ENCODE results near the gene RNF157.

The RNF157 gene

DNA sequence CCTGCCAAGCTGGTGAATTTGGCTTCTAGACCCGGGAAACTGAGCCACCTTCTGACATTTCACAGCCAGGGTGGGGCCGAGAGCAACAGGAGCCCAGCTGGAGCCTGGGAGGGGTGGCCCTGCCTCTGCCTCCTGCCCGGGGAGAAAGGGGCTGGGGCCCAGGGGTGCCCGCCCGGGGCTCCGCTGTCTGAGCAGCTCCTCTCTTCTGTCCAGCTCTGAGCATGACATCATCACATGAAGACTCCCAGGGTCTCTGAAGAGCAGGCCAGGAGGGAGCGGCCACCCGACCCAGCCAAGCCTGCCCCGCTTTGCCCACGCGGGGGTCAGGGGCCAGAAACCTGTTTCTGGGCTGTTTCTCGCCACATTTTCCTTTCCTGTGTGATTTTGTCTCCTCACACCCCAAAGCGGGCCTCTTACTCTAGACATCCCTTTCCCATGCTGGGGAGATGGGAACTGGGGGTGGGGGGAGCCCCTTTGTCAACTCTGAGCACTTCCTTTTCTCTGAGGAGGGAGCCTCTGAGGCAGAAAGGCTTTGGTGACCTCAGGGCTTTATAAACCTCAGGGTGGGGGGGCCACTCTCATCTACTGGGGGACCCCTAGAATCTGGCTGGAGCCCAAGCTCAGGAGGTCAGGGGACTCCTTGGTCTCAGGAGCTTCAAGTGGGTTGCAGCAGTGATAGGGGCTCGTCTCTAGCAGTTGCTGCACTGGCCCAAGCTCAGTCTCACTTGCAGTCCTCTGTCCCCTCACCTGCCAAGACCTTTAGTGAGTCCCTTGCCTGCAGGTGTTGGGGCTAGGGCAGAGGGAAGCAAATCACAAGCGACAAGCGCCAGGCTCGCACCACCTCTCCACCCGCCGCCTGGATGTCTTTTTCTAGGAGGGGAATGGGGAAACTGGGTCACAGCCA lies 32.5 kb upstream of the RNF157 start:
- Histone ChIP-seq H4K20me1 (ENCODE audit: insufficient read depth) (0 out of 2 replicates have a peak, but pooled peaks cover 5% of the 10 kb centered on the region), H3K27me3 (ENCODE audit: insufficient read depth, low read depth) (no peaks in the 10 kb centered on the region), H3K79me2 (ENCODE audit: insufficient read depth, low read depth) (peaks cover 28% of the 10 kb centered on the region), H2AFZ (ENCODE audit: low read depth) (no peak overlapping the region), H3K9ac (no peak overlapping the region), H3K4me2 (no peak overlapping the region), H3K4me1 (ENCODE audit: low read depth, poor library complexity, severe bottlenecking) (peaks cover 45% of the 10 kb centered on the region), H3K36me3 (ENCODE audit: insufficient read depth) (no peaks in the 10 kb centered on the region), H3K4me3 (IDR thresholded peaks at IDR 0.05; ENCODE audit: insufficient read depth, low read depth, low read length) (no peak overlapping the region), H3K27ac (no peak overlapping the region; the same call in 1 of the 2 replicates)
- TF ChIP-seq, protein P1, sequence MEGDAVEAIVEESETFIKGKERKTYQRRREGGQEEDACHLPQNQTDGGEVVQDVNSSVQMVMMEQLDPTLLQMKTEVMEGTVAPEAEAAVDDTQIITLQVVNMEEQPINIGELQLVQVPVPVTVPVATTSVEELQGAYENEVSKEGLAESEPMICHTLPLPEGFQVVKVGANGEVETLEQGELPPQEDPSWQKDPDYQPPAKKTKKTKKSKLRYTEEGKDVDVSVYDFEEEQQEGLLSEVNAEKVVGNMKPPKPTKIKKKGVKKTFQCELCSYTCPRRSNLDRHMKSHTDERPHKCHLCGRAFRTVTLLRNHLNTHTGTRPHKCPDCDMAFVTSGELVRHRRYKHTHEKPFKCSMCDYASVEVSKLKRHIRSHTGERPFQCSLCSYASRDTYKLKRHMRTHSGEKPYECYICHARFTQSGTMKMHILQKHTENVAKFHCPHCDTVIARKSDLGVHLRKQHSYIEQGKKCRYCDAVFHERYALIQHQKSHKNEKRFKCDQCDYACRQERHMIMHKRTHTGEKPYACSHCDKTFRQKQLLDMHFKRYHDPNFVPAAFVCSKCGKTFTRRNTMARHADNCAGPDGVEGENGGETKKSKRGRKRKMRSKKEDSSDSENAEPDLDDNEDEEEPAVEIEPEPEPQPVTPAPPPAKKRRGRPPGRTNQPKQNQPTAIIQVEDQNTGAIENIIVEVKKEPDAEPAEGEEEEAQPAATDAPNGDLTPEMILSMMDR (conservative IDR thresholded peaks at IDR 0.05; ENCODE audit: low read depth, low read length), result no peak

- no peak overlapping the region for H3K4me3 ChIP-seq (IDR thresholded peaks at IDR 0.05; ENCODE audit: insufficient read depth, low read depth, low read length)
- no peak overlapping the region for H2AFZ ChIP-seq (ENCODE audit: low read depth)
- H3K79me2 ChIP-seq (ENCODE audit: insufficient read depth, low read depth), result peaks cover 37% of the 10 kb centered on the region
- no peak overlapping the region for H3K4me2 ChIP-seq
- H3K9ac ChIP-seq, result no peak overlapping the region
- TF ChIP-seq, protein P1 (conservative IDR thresholded peaks at IDR 0.05; ENCODE audit: low read depth, low read length), result no peak
- no peak overlapping the region; the same call in 1 of the 2 replicates for H3K27ac ChIP-seq
- no peaks in the 10 kb centered on the region for H3K36me3 ChIP-seq (ENCODE audit: insufficient read depth)
- H3K4me1 ChIP-seq (ENCODE audit: low read depth, poor library complexity, severe bottlenecking), result peaks cover 54% of the 10 kb centered on the region
- 0 out of 2 replicates have a peak, but pooled peaks cover 5% of the 10 kb centered on the region for H4K20me1 ChIP-seq (ENCODE audit: insufficient read depth)
- no peaks in the 10 kb centered on the region for H3K27me3 ChIP-seq (ENCODE audit: insufficient read depth, low read depth)
These were observed 31.6 kb upstream of the RNF157 start for GRCh38 chr17:76271669-76272540.

DNA sequence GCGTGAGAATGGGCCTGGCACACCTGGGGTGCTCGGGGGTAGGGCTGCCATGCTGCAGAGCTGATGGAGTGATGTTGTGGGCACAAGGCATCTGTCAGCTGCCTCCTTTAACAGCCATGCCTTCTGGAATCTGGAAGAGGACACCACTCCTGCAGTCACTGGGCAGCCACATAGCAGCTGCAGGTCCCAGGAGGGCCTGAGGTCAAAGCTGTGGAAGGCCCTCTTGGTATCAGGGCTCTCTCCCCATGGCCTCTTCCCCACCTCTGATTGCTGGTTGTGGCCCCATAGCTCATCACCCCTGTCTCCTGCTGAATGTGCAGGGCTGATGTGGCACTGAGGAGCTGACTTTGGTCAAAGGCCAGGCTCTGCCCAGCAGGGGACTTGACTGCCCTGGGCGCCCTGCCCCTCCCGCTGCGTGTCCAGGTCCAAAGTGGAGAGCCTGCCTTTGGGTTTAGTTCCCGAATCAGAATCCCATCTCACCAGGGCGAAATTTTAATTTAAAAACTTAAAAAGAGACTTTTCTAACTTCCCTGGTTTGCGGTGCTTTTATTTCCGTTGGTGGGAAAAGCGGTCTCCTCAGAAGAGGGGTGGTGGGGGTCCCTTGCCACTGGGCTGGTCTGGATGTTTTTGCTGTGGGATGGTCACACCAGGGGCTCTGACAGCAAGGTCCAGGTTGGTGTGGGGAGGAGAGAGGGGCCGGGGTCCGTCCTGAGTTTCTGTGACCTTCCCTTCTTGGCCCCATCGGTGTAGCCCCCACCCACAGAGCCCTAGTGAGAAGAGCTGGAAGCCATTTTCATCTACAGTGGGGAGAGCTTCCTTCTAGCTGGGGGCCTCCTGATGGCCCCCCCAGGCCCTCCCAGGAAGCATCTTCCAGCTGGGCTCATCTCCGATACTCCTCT lies 30.7 kb upstream of the RNF157 start:
- TF ChIP-seq, protein P1 (conservative IDR thresholded peaks at IDR 0.05; ENCODE audit: low read depth, low read length), result no peak
- Histone ChIP-seq H3K9ac (no peak overlapping the region), H3K27me3 (ENCODE audit: insufficient read depth, low read depth) (no peaks in the 10 kb centered on the region), H2AFZ (ENCODE audit: low read depth) (no peak overlapping the region), H3K27ac (no peak overlapping the region), H3K4me2 (no peak overlapping the region), H3K4me3 (IDR thresholded peaks at IDR 0.05; ENCODE audit: insufficient read depth, low read depth, low read length) (no peak overlapping the region), H4K20me1 (ENCODE audit: insufficient read depth) (0 out of 2 replicates have a peak, but pooled peaks cover 5% of the 10 kb centered on the region), H3K79me2 (ENCODE audit: insufficient read depth, low read depth) (peaks cover 46% of the 10 kb centered on the region), H3K4me1 (ENCODE audit: low read depth, poor library complexity, severe bottlenecking) (peaks cover 58% of the 10 kb centered on the region), H3K36me3 (ENCODE audit: insufficient read depth) (no peaks in the 10 kb centered on the region)

DNA sequence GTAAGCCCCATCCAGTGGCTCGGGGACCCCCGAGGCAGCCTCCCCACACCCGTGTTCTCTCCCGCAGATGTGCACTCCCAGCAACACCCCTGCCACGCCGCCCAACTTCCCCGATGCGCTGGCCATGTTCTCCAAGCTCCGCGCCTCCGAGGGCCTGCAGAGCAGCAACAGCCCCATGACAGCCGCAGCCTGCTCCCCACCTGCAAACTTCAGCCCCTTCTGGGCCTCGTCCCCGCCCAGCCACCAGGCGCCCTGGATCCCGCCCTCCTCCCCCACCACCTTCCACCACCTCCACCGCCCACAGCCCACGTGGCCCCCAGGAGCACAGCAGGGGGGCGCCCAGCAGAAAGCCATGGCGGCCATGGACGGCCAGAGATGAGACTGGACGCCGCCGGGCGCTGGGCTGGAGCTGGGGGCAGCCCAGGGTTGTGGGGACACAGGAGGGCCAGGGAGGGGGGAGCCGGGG lies 29.9 kb upstream of the RNF157 start:
- H3K4me2 ChIP-seq, result no peak overlapping the region
- peaks cover 58% of the 10 kb centered on the region for H3K4me1 ChIP-seq (ENCODE audit: low read depth, poor library complexity, severe bottlenecking)
- 0 out of 2 replicates have a peak, but pooled peaks cover 5% of the 10 kb centered on the region for H4K20me1 ChIP-seq (ENCODE audit: insufficient read depth)
- no peaks in the 10 kb centered on the region for H3K27me3 ChIP-seq (ENCODE audit: insufficient read depth, low read depth)
- H2AFZ ChIP-seq (ENCODE audit: low read depth), result no peak overlapping the region
- TF ChIP-seq, protein P1 (conservative IDR thresholded peaks at IDR 0.05; ENCODE audit: low read depth, low read length), result no peak
- no peaks in the 10 kb centered on the region for H3K36me3 ChIP-seq (ENCODE audit: insufficient read depth)
- H3K9ac ChIP-seq, result no peak overlapping the region
- peaks cover 50% of the 10 kb centered on the region for H3K79me2 ChIP-seq (ENCODE audit: insufficient read depth, low read depth)
- no peak overlapping the region for H3K27ac ChIP-seq
- H3K4me3 ChIP-seq (IDR thresholded peaks at IDR 0.05; ENCODE audit: insufficient read depth, low read depth, low read length), result no peak overlapping the region

Measured in KMS-11 (cell line).